GM18870 (cell line): ENCODE measurements around the gene RASSF4.

Source experiments
- ATAC-seq: cut with Tn5 transposase; IDR thresholded peaks from one replicate; pipeline ENCODE4 v1.9.1; 2021; ENCODE audit warnings: moderate library complexity; ENCODE audit not compliant: unreplicated experiment

RASSF4 gene

GRCh38 chr10:44961931-44962750 is 2.5 kb downstream of the RASSF4 start:
- no peak for ATAC-seq

- ATAC-seq: no peak
These were observed 3.5 kb downstream of the RASSF4 start for GRCh38 chr10:44962870-44963738.

DNA sequence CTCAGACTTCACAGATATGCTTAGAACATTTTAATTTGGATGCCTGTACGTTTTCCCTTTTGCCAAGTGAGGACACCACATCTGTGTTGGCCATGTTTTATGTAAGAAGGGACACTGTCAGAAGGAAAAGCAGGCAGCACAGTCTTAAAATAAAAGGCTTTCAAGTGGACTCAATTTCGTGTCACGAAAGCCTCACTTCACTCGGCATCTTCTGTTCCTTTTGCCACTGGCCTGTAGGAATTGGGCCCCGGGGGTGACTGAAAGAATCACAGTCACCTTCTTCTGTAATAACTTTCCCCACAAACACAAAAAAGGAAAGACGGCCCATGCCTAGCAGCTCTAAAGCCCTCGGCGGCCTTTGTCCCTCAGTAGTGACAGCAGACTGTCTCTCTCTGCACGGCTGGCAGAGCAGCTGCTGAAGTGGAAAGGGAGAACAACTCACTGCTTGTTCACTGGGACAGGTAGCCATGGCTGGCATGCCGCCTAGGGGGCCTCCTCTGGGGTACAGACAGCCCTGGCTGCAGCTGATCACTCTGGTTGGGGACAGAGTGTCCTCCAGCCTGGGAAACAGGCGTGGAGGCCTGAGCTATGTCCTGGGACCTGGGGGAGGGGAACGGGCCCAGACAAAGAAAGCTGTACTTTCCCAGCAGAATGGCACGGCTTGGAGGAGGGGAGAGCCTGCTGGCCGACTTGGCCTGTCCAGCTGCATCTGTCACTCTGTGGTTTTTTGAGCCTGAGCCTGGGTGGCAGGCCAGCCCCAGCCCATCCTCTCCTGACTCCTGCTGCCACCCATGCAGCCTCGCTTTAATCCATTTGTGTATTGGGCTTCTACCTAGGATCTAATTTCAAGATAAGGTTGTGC is 4.4 kb downstream of the RASSF4 start:
- no peak for ATAC-seq

DNA sequence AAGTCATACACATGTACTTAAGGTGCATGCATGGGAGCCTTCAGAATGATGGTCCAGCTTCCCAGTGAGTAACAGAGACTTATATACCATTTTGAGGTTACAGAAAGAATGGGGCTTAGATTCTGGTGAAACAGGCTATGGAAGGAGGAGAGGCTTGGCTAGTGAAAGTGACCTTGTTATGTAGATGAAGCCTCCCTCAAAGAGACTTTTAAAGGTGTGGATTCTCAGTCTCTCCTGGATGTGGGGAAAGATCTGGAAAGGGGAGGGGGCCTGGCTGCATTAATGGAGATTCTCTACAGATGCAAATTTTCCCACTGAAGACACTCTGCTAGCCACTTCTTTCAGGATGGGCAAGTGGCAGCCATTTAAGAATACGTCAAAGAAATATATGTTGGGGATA is 5.5 kb downstream of the RASSF4 start:
- ATAC-seq: no peak

GRCh38 chr10:44965651-44966097 is 6.1 kb downstream of the RASSF4 start:
- peak; percentile 43 for ATAC-seq

DNA sequence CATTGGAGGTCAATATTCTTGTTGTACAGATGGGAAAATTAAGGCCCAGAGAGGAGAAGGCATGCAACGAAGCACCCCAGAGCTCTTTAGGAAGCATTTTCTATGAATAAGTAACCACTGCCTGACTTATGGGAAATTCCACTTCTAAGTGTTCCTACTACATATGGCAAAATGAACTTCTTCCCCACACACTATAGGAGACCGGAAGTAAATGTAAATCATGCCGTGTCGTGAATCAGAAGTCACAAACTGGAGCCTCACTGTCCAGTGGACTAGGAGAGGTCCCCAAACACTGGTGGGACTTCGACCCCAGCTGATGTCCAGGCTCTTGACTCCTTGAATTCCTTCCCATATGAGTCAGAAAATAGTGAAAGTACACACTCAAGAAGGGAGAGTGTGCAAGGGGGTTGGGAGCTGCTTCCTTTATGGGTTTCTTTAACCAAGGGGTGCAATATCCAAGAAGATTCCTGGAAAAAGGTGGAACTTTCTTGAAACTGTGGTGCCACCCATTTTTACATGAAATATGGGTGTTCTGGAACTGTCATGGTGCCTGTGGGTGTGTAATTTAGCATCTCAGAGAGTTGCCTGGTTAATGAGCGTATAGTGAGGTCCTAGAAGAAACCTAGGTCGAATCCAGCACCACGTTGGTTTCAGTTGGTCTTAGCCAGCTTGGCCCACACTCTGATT is 6.7 kb downstream of the RASSF4 start:
- peak; percentile 34 for ATAC-seq

GRCh38 chr10:44966816-44967509 is 7.4 kb downstream of the RASSF4 start:
- ATAC-seq: no peak

DNA sequence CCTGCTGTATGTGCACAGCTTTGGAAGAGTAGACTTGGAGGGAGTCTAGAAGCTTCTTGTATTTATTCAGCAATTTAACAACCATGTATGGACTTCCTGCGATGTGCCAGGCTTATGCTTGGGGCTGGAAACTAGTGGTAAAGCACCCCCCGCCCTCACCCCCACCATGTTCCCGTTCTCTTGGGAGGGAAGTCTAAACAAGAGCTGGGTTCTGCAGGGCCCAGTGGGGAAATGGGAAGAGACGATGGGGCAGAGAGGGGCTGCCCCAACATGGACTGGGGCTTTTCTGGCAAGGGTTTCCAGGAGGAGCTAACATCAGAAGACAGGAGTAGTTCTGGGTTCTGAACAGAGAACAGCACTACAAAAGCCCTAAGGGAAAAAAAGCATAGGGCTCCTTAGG is 8.0 kb downstream of the RASSF4 start:
- no peak for ATAC-seq

- ATAC-seq: no peak
These were observed 8.5 kb downstream of the RASSF4 start for GRCh38 chr10:44968091-44968490.

GRCh38 chr10:44968500-44969400 is 9.1 kb downstream of the RASSF4 start:
- no peak for ATAC-seq

GRCh38 chr10:44969854-44970253 is 10.3 kb downstream of the RASSF4 start:
- no peak for ATAC-seq

DNA sequence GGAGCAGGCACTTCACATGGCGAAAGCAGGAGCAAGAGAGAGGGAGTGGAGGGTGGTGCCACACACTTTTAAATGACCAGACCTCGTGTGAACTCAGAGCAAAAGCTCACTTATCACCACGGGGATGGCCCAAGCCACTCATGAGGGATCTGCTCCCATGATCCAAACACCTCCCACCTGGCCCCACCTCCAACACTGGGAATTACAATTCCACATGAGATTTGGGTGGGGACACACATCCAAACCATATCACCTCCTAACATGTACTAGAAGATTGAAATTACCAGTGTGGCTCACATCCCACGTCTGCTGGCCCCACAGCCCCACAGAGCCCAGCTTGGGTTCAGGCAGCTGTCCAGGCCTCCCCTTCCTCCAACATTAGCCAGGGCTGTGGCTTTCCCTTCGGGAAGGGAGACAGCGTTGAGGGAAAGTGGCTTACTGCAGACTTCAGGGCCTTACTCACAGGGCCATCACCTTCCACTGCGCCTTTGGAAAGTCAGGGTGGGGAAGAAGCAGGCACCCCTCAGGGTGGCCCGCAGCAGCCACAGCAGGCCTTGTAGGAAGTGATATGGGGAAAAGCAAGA is 11.3 kb downstream of the RASSF4 start:
- ATAC-seq: no peak

GRCh38 chr10:44971434-44971833 is 11.8 kb downstream of the RASSF4 start:
- no peak for ATAC-seq

DNA sequence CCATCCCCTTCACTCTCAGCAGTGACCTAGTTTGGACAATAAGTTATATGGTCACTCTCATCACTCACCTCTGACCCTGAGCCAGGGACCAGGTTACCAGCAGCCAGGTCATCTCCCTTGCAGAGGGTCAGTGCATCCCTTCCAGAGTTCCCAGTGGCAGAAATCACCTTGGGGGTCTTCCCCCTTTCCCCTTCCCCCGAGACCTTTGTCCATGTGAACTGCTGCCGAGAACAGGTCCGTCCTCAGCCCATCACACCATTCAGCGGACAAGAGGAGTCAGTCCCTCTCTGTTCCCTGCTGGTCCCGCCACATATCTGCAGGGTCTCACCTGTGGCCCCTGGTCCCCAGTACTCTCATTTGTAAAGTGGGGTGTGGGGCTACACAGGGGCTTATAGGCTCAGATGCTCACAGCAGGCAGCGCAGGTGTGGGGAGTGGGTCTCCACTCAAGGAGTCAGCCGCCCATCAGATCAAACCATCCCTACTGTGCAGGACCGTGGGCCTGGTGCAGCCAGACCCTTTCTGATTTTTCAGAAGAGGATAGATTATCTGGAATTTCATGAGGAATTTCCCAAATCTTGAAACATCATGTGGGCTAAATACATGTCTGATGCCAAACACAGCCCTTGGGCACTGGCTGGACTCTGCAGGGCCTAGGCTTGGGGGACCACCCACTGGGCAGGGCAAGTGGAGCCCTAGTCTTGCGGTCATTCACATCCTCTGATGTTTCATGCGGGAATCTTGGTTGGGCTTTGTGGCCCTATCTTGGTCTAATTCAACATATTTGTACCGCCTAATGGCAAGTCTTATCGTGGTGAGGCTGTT is 12.5 kb downstream of the RASSF4 start:
- no peak for ATAC-seq

DNA sequence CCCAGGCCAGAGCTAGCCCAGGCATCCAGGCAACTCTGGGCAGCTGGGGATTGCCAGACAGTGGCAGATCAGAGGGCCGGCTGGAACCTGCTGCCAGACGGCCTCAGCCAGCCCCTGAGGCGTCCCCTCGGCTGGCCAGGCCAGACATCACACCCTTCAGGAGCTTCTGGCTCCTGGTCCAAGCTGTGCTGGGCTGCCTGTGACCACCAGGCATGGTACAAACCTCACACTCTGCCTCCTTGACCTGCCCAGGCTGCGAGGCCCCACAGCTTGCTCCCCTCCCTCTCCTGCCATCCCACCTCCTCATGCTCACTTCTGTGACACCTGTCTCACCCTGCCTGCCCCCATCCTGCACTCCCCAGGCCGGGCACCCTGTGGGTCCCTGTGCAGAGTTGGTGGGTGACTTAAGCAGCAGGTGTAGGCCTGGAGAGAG is 13.3 kb downstream of the RASSF4 start:
- no peak for ATAC-seq

GRCh38 chr10:44973323-44974081 is 13.9 kb downstream of the RASSF4 start:
- peak; percentile 30 for ATAC-seq
